GM18909 (cell line): ENCODE measurements around the gene TMCC3.
"Not testable (repeated sequence)": the region's sequence is repeated elsewhere in the genome, so short reads cannot be mapped to it uniquely, and the experiment has no call there.

Source experiments
- ATAC-seq: cut with Tn5 transposase; IDR thresholded peaks from one replicate; pipeline ENCODE4 v1.9.1; 2021; ENCODE audit warnings: mild to moderate bottlenecking; ENCODE audit not compliant: unreplicated experiment, poor library complexity

Gene TMCC3

GRCh38 chr12:94606810-94607209 is 43.5 kb downstream of the TMCC3 start:
- not testable (repeated sequence) for ATAC-seq

GRCh38 chr12:94604366-94604698 is 46.0 kb downstream of the TMCC3 start:
- no peak for ATAC-seq

- ATAC-seq = no peak
Observed at GRCh38 chr12:94603434-94604365, 46.7 kb downstream of the TMCC3 start.

GRCh38 chr12:94602024-94602423 is 48.3 kb downstream of the TMCC3 start:
- no peak for ATAC-seq

- not testable (repeated sequence) for ATAC-seq
Observed at GRCh38 chr12:94601307-94601706, 49.0 kb downstream of the TMCC3 start.

GRCh38 chr12:94599189-94599588 is 51.2 kb downstream of the TMCC3 start:
- ATAC-seq = no peak

GRCh38 chr12:94597268-94597667 is 53.1 kb downstream of the TMCC3 start:
- no peak for ATAC-seq

GRCh38 chr12:94596596-94596995 is 53.8 kb downstream of the TMCC3 start:
- ATAC-seq = no peak

GRCh38 chr12:94595152-94595551 is 55.2 kb downstream of the TMCC3 start:
- no peak for ATAC-seq

- no peak for ATAC-seq
Observed at GRCh38 chr12:94594443-94594825, 55.9 kb downstream of the TMCC3 start.

GRCh38 chr12:94593822-94594442 is 56.4 kb downstream of the TMCC3 start:
- ATAC-seq = no peak

- not testable (repeated sequence) for ATAC-seq
Observed at GRCh38 chr12:94592723-94593122, 57.6 kb downstream of the TMCC3 start.

GRCh38 chr12:94592080-94592479 is 58.3 kb downstream of the TMCC3 start:
- no peak for ATAC-seq

- ATAC-seq = no peak
Observed at GRCh38 chr12:94590428-94590827, 59.9 kb downstream of the TMCC3 start.

GRCh38 chr12:94589591-94590001 is 60.8 kb downstream of the TMCC3 start:
- no peak for ATAC-seq

- no peak for ATAC-seq
Observed at GRCh38 chr12:94588346-94588745, 62.0 kb downstream of the TMCC3 start.

- no peak for ATAC-seq
Observed at GRCh38 chr12:94587266-94588241, 62.8 kb downstream of the TMCC3 start.

GRCh38 chr12:94586589-94587259 is 63.6 kb downstream of the TMCC3 start:
- no peak for ATAC-seq

GRCh38 chr12:94585626-94586025 is 64.7 kb downstream of the TMCC3 start:
- no peak for ATAC-seq

GRCh38 chr12:94584377-94584776 is 66.0 kb downstream of the TMCC3 start:
- no peak for ATAC-seq
